Natural killer cell treated with Interleukin-12 subunit alpha and Interleukin-12 subunit beta and Interleukin-15 and Interleukin-18, amount 100 ng/mL, for 72 hours (primary cell): ENCODE data around the gene EML5. TPM values are rescaled to one million over a fixed set of nuclear protein-coding genes. Genes with fewer than 3 reads are reported as not detected.
"Not testable (repeated sequence)": the region's sequence is repeated elsewhere in the genome, so short reads cannot be mapped to it uniquely, and the experiment has no call there.

Source experiments
- ATAC-seq, 2 donors: fragments of 150-1000 bp; cut with Tn5 transposase in 1 of 2; sonication (Bioruptor Pico), chemical (Tn5 transposase) in 1 of 2; 2 replicates each; pipeline ENCODE4 v1.10.0; 2021
- DNase-seq: peaks from one replicate; pipeline ENCODE4 v3.0.0; 2022; ENCODE audit warnings: low spot score
- H3K27ac Mint-ChIP-seq, 2 donors: 1 replicate in 1 of 2; 2 replicates in 1 of 2; pipeline ENCODE4 v1.8.0; 2022; ENCODE audit warnings: mixed read lengths in 2 of 2, mild to moderate bottlenecking in 1 of 2, moderate library complexity in 1 of 2
- H3K27me3 Mint-ChIP-seq, 2 donors: 1 replicate in 1 of 2; 2 replicates in 1 of 2; pipeline ENCODE4 v1.8.0; 2022; ENCODE audit warnings: mixed read lengths in 2 of 2
- H3K36me3 Mint-ChIP-seq: one replicate; pipeline ENCODE4 v1.8.0; 2022; ENCODE audit warnings: mixed read lengths
- H3K4me1 Mint-ChIP-seq, 2 donors: 1 replicate in 1 of 2; 2 replicates in 1 of 2; pipeline ENCODE4 v1.8.0; 2022; ENCODE audit warnings: low read depth in 2 of 2, mixed read lengths in 2 of 2, mild to moderate bottlenecking in 1 of 2
- H3K4me3 Mint-ChIP-seq: one replicate; pipeline ENCODE4 v1.8.0; 2022; ENCODE audit warnings: mixed read lengths
- H3K9me3 Mint-ChIP-seq: 2 replicates; pipeline ENCODE4 v1.8.0; 2022; ENCODE audit warnings: mixed read lengths
- total RNA-seq, 2 donors: library from RNA; stranded (reverse); gene quantifications; one replicate each; pipeline ENCODE4 v1.2.3, GENCODE V29; 2022

The EML5 gene
- total RNA-seq, 2 donors from 2014 or later: 4.0 to 12.3 TPM

- H3K4me1 Mint-ChIP-seq: peaks cover 9 to 13% of the 10 kb centered on the region in 2 donors
These were observed 31.7 kb upstream of the EML5 start, which contains the start of gene TTC8 for GRCh38 chr14:88824314-88825077. Gene TTC8 (plus strand): TSS chr14:88824651. CDS start chr14:88824708, 57 bp downstream.

GRCh38 chr14:88823968-88824313, 31.2 kb upstream of the EML5 start:
- no peak for ATAC-seq
- peak overlapping the region; percentile 80 for H3K4me3 Mint-ChIP-seq
- no peak for DNase-seq
- no peaks in the 10 kb centered on the region for H3K36me3 Mint-ChIP-seq
- H3K27ac Mint-ChIP-seq: peak overlapping the region; percentile 87 to 92
- peaks cover 16 to 19% of the 10 kb centered on the region in 2 donors for H3K27me3 Mint-ChIP-seq
- H3K4me1 Mint-ChIP-seq: peaks cover 9 to 13% of the 10 kb centered on the region in 2 donors
- H3K9me3 Mint-ChIP-seq: no peaks in the 10 kb centered on the region

More at GRCh38 chr14:88824314-88825077, 31.7 kb upstream of the EML5 start, which contains the start of gene TTC8:
- Mint-ChIP-seq H3K9me3 (no peaks in the 10 kb centered on the region), H3K4me3 (peak within 1 kb of the TSS; percentile 80), H3K27me3 (peaks cover 13% of the 10 kb centered on the region in 2 donors), H3K27ac (peak within 1 kb of the TSS; percentile 87 to 92), H3K36me3 (no peaks in the 10 kb centered on the region)
- ATAC-seq (peak; percentile 98), DNase-seq (peak; percentile 86)

DNA sequence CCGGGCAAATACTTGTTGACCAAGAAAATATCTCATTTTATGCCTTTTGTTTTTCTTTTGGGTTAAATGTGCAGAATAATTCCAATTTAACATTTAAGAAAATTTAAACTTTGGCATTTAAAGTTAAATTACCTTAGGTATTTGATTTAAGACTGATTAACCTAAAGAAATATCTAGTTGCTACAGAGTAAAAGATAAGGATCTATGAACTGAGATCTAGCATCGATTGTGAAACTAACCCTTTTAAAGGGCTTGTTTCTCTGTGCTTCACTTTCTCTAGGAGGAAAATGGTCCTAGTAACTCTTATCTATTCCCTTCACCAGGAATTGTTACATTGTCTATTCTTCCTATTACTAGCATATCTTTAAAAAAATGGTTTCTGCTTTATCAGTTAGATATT, 29.1 kb upstream of the EML5 start:
- H3K4me1 Mint-ChIP-seq: peaks cover 9 to 13% of the 10 kb centered on the region in 2 donors
- no peak for ATAC-seq
- no peak overlapping the region for H3K27ac Mint-ChIP-seq
- no peak overlapping the region for H3K4me3 Mint-ChIP-seq
- no peak for DNase-seq
- no peaks in the 10 kb centered on the region for H3K9me3 Mint-ChIP-seq
- H3K27me3 Mint-ChIP-seq: peaks cover 28 to 31% of the 10 kb centered on the region in 2 donors
- H3K36me3 Mint-ChIP-seq: no peaks in the 10 kb centered on the region

GRCh38 chr14:88821378-88821777, 28.6 kb upstream of the EML5 start:
- Mint-ChIP-seq H3K27ac (no peak overlapping the region), H3K4me3 (no peak overlapping the region), H3K27me3 (peaks cover 28 to 31% of the 10 kb centered on the region in 2 donors), H3K9me3 (no peaks in the 10 kb centered on the region), H3K4me1 (peaks cover 9 to 13% of the 10 kb centered on the region in 2 donors), H3K36me3 (no peaks in the 10 kb centered on the region)
- no peak for DNase-seq
- no peak for ATAC-seq

GRCh38 chr14:88819674-88820073, 26.9 kb upstream of the EML5 start:
- H3K4me1 Mint-ChIP-seq, DNase-seq, H3K4me3 Mint-ChIP-seq, ATAC-seq, H3K9me3 Mint-ChIP-seq, H3K36me3 Mint-ChIP-seq, H3K27ac Mint-ChIP-seq: not testable (repeated sequence)
- peaks cover 32 to 39% of the 10 kb centered on the region in 2 donors for H3K27me3 Mint-ChIP-seq

- Mint-ChIP-seq H3K9me3 (no peaks in the 10 kb centered on the region), H3K27ac (no peak overlapping the region), H3K36me3 (no peaks in the 10 kb centered on the region), H3K4me1 (no peaks in the 10 kb centered on the region), H3K4me3 (no peak overlapping the region), H3K27me3 (peaks cover 29 to 46% of the 10 kb centered on the region in 2 donors)
- DNase-seq (no peak), ATAC-seq (no peak)
These were observed 25.3 kb upstream of the EML5 start for GRCh38 chr14:88818018-88818417.

- H3K9me3 Mint-ChIP-seq: no peaks in the 10 kb centered on the region
- H3K27me3 Mint-ChIP-seq: peaks cover 40 to 61% of the 10 kb centered on the region in 2 donors
- DNase-seq (no peak), ATAC-seq (no peak)
- H3K4me1 Mint-ChIP-seq: no peaks in the 10 kb centered on the region
- no peak overlapping the region for H3K4me3 Mint-ChIP-seq
- H3K27ac Mint-ChIP-seq: no peak overlapping the region
- H3K36me3 Mint-ChIP-seq: no peaks in the 10 kb centered on the region
These were observed 23.2 kb upstream of the EML5 start for GRCh38 chr14:88815980-88816379.

DNA sequence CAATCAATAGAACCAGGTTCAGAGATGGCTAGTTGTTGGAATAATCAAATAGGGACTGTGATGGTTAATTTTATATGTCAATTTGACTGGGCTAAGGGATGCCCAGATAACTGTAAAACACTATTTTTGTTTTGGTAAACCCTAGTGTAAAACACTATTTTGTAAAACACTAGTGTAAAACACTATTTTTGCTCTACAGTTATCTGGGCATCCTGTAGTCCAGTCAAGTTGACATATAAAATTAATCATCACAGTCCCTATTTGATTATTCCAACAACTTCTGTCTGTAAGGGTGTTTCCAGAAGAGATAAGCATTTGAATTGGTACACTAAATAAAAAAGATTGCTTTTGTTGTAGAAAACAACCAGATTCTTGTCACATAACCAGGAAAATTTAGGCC, 15.6 kb upstream of the EML5 start:
- Mint-ChIP-seq H3K4me1 (no peaks in the 10 kb centered on the region), H3K9me3 (no peaks in the 10 kb centered on the region), H3K36me3 (no peaks in the 10 kb centered on the region), H3K27ac (no peak overlapping the region), H3K4me3 (no peak overlapping the region), H3K27me3 (peaks cover 35 to 39% of the 10 kb centered on the region in 2 donors)
- ATAC-seq: no peak
- DNase-seq: no peak

GRCh38 chr14:88804477-88804876, 11.7 kb upstream of the EML5 start:
- no peak for ATAC-seq
- peaks cover 30 to 38% of the 10 kb centered on the region in 2 donors for H3K27me3 Mint-ChIP-seq
- no peaks in the 10 kb centered on the region for H3K9me3 Mint-ChIP-seq
- no peaks in the 10 kb centered on the region for H3K36me3 Mint-ChIP-seq
- no peaks in the 10 kb centered on the region for H3K4me1 Mint-ChIP-seq
- no peak overlapping the region for H3K27ac Mint-ChIP-seq
- DNase-seq: no peak
- no peak overlapping the region for H3K4me3 Mint-ChIP-seq

GRCh38 chr14:88804035-88804434, 11.3 kb upstream of the EML5 start:
- H3K4me1 Mint-ChIP-seq: no peaks in the 10 kb centered on the region
- no peak overlapping the region for H3K4me3 Mint-ChIP-seq
- peaks cover 30 to 38% of the 10 kb centered on the region in 2 donors for H3K27me3 Mint-ChIP-seq
- DNase-seq (no peak), ATAC-seq (no peak)
- no peaks in the 10 kb centered on the region for H3K9me3 Mint-ChIP-seq
- no peaks in the 10 kb centered on the region for H3K36me3 Mint-ChIP-seq
- no peak overlapping the region for H3K27ac Mint-ChIP-seq

DNA sequence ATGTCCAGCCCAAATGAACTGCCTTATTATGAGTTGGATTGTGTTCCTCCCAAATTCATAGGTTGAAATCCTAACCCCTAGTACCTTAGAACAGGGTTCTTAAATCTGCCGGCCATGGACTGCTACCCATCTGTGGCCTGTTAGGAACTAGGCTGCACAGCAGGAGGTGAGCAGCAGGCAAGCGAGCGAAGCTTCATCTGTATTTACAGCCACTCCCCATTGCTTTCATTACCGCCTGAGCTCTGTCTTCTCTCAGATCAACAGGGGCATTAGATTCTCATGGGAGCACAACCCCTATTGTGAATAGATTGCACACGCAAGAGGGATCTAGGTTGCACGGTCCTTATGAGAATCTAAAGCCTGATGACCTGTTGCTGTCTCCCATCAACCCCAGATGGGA, 9.8 kb upstream of the EML5 start:
- H3K27me3 Mint-ChIP-seq: peaks cover 30 to 37% of the 10 kb centered on the region in 2 donors
- no peak overlapping the region for H3K4me3 Mint-ChIP-seq
- H3K36me3 Mint-ChIP-seq: no peaks in the 10 kb centered on the region
- no peak overlapping the region for H3K27ac Mint-ChIP-seq
- H3K4me1 Mint-ChIP-seq: no peaks in the 10 kb centered on the region
- DNase-seq (no peak), ATAC-seq (no peak)
- H3K9me3 Mint-ChIP-seq: no peaks in the 10 kb centered on the region

GRCh38 chr14:88799522-88799921, 6.8 kb upstream of the EML5 start:
- no peaks in the 10 kb centered on the region for H3K4me1 Mint-ChIP-seq
- no peaks in the 10 kb centered on the region for H3K9me3 Mint-ChIP-seq
- no peaks in the 10 kb centered on the region for H3K36me3 Mint-ChIP-seq
- peaks cover 14 to 22% of the 10 kb centered on the region in 2 donors for H3K27me3 Mint-ChIP-seq
- ATAC-seq (no peak), DNase-seq (no peak)
- no peak overlapping the region for H3K27ac Mint-ChIP-seq
- H3K4me3 Mint-ChIP-seq: no peak overlapping the region

- Mint-ChIP-seq H3K4me3 (no peak overlapping the region), H3K36me3 (no peaks in the 10 kb centered on the region), H3K9me3 (no peaks in the 10 kb centered on the region), H3K27ac (no peak overlapping the region), H3K27me3 (peaks cover 16 to 18% of the 10 kb centered on the region in 2 donors), H3K4me1 (no peaks in the 10 kb centered on the region)
- ATAC-seq (no peak), DNase-seq (no peak)
These were observed 5.4 kb upstream of the EML5 start for GRCh38 chr14:88798156-88798555.

GRCh38 chr14:88793259-88793625, 489 bp upstream of the EML5 start:
- Mint-ChIP-seq H3K4me3 (peak overlapping the region; percentile 67), H3K9me3 (no peaks in the 10 kb centered on the region), H3K27me3 (peaks cover 7 to 24% of the 10 kb centered on the region in 2 donors), H3K27ac (no peak overlapping the region), H3K36me3 (peaks cover 6% of the 10 kb centered on the region), H3K4me1 (peaks cover 6 to 15% of the 10 kb centered on the region in 2 donors)
- no peak for ATAC-seq
- DNase-seq: no peak
